MCF 10A (cell line): ENCODE data around the gene TMEM236. TPM values are rescaled to one million over a fixed set of nuclear protein-coding genes. Genes with fewer than 3 reads are reported as not detected.

Experiments used
- BruUV-seq: library from RNA; stranded (reverse); fragments of 400-500 nt; replicated peaks from 2 replicates; lab custom pipeline; 2021; lab: Mats Ljungman, UMichigan
- CTCF ChIA-PET: fragments of 300-600 bp; sonication (Branson Sonifier 250); formaldehyde crosslinking; extraction: SDS; loops from one replicate; lab custom pipeline; 2021; ENCODE audit warnings: antibody characterized with exemption, inconsistent platforms; lab: Yijun Ruan, JAX
- POLR2A ChIA-PET: fragments of 300-600, 350-650 bp; sonication (Branson Sonifier 250); formaldehyde crosslinking; extraction: SDS; loops from one replicate; lab custom pipeline; 2020; ENCODE audit warnings: antibody characterized with exemption, inconsistent platforms; lab: Yijun Ruan, JAX
- DNase-seq: peaks from one replicate; pipeline ENCODE4 v3.0.0-alpha.2; 2018; ENCODE audit not compliant: unreplicated experiment
- H3K27ac Mint-ChIP-seq: one replicate; pipeline ENCODE4 v1.8.0; 2022; ENCODE audit warnings: mild to moderate bottlenecking, low read depth, mixed read lengths; ENCODE audit not compliant: unreplicated experiment
- H3K27me3 Mint-ChIP-seq: one replicate; pipeline ENCODE4 v1.8.0; 2022; ENCODE audit warnings: mixed read lengths; ENCODE audit not compliant: insufficient read depth, unreplicated experiment
- H3K36me3 Mint-ChIP-seq: one replicate; pipeline ENCODE4 v1.8.0; 2022; ENCODE audit warnings: mild to moderate bottlenecking, moderate library complexity, mixed read lengths; ENCODE audit not compliant: insufficient read depth, unreplicated experiment
- H3K4me1 Mint-ChIP-seq: one replicate; pipeline ENCODE4 v1.8.0; 2022; ENCODE audit warnings: mixed read lengths; ENCODE audit not compliant: insufficient read depth, unreplicated experiment
- H3K4me3 Mint-ChIP-seq: one replicate; pipeline ENCODE4 v1.8.0; 2022; ENCODE audit warnings: mild to moderate bottlenecking, moderate library complexity, mixed read lengths; ENCODE audit not compliant: unreplicated experiment
- H3K9me3 Mint-ChIP-seq: one replicate; pipeline ENCODE4 v1.8.0; 2022; ENCODE audit warnings: mixed read lengths; ENCODE audit not compliant: unreplicated experiment
- intact Hi-C: fragments of 100-400 bp; cut with micrococcal nuclease; formaldehyde crosslinking; loops from 2 replicates; pipeline ENCODE4 v1.14.1; 2022
- total RNA-seq: library from RNA; stranded (reverse); gene quantifications from 2 replicates; pipeline ENCODE4 v1.2.3, GENCODE V29; 2022
- TF ChIP-seq, protein P1 (sequence below): fragments of 200-600 bp; IDR thresholded peaks from one replicate; pipeline ENCODE4 v1.8.0; 2022; ENCODE audit warnings: antibody characterized with exemption, mild to moderate bottlenecking; ENCODE audit not compliant: unreplicated experiment

The TMEM236 gene
- total RNA-seq, 1 experiment from 2014 or later, result 0.09 TPM

DNA sequence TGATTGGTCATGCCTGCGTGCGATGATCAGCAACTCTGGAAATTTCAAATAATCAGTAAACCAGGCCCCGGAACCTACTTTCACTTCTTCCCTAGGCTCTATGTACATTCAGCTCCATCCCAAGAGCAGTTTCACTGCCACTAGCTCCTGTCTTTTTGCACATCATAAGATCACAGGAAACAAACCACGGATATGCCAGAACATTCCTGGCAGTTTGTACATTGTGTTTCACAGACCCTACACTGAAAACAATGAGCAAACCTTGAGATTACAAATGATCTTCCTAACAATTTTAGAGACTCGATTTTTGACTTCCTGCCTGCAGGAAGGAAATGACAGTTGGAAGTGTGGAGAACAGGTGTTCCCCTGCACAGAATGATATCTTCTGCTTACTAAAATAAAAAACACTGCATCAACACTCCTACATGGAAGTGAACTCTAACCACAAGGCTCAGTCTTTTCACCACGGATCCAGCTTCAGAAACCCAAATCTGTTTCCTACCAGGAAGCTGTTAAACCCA, 7.6 kb upstream of the TMEM236 start:
- no TSS peak for BruUV-seq
- intact Hi-C loops, result no loop called here
- no peaks in the 10 kb centered on the region for H3K36me3 Mint-ChIP-seq
- H3K4me1 Mint-ChIP-seq, result peaks cover 7% of the 10 kb centered on the region
- no peak overlapping the region for H3K4me3 Mint-ChIP-seq
- ChIA-PET POLR2A (no interaction called here), CTCF (interaction anchor here (0.6 to 3.2 kb wide), 8 partner anchors 10 to 567 kb away, joined by 3 to 20 read pairs (median 4); no protein-coding TSS in a partner anchor)
- no peaks in the 10 kb centered on the region for H3K9me3 Mint-ChIP-seq
- no peak for DNase-seq
- no peak overlapping the region for H3K27ac Mint-ChIP-seq
- TF ChIP-seq, protein P1, sequence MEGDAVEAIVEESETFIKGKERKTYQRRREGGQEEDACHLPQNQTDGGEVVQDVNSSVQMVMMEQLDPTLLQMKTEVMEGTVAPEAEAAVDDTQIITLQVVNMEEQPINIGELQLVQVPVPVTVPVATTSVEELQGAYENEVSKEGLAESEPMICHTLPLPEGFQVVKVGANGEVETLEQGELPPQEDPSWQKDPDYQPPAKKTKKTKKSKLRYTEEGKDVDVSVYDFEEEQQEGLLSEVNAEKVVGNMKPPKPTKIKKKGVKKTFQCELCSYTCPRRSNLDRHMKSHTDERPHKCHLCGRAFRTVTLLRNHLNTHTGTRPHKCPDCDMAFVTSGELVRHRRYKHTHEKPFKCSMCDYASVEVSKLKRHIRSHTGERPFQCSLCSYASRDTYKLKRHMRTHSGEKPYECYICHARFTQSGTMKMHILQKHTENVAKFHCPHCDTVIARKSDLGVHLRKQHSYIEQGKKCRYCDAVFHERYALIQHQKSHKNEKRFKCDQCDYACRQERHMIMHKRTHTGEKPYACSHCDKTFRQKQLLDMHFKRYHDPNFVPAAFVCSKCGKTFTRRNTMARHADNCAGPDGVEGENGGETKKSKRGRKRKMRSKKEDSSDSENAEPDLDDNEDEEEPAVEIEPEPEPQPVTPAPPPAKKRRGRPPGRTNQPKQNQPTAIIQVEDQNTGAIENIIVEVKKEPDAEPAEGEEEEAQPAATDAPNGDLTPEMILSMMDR, result no peak
- no peaks in the 10 kb centered on the region for H3K27me3 Mint-ChIP-seq

DNA sequence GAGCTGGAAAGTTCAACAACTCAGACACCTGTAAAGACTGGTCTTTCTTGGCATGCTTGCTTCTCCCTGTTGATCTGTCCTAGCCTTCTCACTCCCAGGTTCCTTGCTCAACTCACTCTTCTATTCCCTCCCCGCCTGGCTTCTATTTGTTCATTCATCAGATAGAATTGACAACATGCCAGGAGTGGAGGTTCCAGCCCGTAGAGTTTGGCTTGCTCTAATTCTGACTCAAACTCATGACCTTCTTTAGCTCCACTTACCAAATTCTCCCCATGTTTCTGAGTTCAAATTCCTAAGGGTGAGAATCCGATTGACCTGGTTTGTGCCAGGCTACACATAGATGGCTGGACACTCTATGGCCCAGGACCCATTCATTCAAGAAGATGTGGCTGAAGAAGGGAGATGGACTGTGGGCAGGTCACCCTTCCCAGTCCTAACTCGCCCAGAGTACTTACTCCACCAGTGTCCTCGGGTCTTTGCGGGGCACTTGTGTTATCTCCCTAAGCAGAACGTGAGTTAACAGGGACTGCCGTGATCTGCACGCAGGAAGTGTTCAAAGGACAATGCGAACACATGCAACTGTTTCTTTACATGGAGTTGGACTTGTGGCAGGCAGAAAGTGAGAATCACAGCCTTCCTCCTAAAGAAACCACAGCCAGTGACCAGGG, 4.0 kb upstream of the TMEM236 start:
- no TSS peak for BruUV-seq
- peak; percentile 65 for DNase-seq
- H3K9me3 Mint-ChIP-seq, result no peaks in the 10 kb centered on the region
- intact Hi-C loops, result no loop called here
- CTCF ChIA-PET, result interaction anchor here (0.6 to 1.1 kb wide), 5 partner anchors 10 to 466 kb away, joined by 3 to 4 read pairs (median 3); no protein-coding TSS in a partner anchor
- H3K36me3 Mint-ChIP-seq, result no peaks in the 10 kb centered on the region
- TF ChIP-seq, protein P1, result no peak
- peaks cover 7% of the 10 kb centered on the region for H3K4me1 Mint-ChIP-seq
- no peak overlapping the region for H3K27ac Mint-ChIP-seq
- no peaks in the 10 kb centered on the region for H3K27me3 Mint-ChIP-seq
- POLR2A ChIA-PET, result no interaction called here
- H3K4me3 Mint-ChIP-seq, result no peak overlapping the region

DNA sequence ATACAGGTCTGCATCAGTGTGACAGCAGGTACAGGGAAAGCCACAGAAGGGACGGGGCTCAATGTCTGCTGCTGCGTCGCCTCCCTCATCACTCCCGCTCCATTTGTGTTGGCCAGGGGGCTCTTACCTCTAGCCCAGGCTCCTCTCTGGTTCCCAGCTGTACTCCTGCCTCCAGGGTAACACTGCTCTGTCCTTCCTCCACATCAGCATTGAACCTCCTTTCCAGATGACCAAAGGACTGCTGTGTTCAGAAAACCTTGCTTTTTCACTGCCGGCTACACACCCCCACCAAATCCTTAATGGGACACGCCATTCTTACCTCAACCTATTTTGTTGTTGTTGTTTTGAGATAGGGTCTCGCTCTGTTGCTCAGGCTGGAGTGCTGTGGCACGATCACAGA, 2.1 kb upstream of the TMEM236 start:
- Mint-ChIP-seq H3K36me3 (no peaks in the 10 kb centered on the region), H3K4me1 (peaks cover 7% of the 10 kb centered on the region), H3K27ac (no peak overlapping the region), H3K9me3 (no peaks in the 10 kb centered on the region), H3K27me3 (no peaks in the 10 kb centered on the region), H3K4me3 (no peak overlapping the region)
- DNase-seq, result no peak
- TF ChIP-seq, protein P1, result no peak
- BruUV-seq, result no TSS peak
- ChIA-PET CTCF (no interaction called here), POLR2A (no interaction called here)
- intact Hi-C loops, result no loop called here

DNA sequence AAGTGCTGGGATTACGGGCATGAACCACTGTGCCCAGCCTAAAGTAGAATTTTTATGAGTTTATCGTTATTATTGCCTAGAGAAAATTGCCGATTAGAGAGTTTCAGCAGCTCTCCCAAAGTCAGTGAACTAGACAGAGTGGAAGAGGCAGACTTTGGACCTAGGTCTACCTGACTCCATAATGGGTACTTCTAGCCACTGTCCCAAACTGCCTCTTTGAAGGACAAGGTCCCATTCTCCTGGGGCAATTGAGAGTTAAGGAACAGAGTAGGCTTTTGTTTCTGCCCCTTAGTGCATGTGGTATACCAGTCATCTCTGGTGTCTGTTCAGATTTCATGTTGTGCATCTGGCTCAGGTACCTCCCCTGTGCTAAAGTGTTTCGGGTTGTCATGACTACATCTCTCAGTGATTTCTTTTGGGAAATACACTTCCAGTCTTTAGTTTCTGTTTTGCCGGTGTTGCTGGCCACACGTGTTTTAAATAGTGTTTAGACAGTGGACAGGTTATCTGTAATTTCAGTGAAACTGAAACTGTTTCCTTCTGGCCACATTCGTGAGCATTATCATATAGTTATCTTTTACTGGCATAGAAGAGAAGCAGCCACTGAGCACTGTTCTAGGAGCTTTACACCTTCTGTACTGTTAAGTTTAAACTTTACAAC, 4.7 kb downstream of the TMEM236 start:
- intact Hi-C loops, result no loop called here

More for the DNA sequence above, 4.7 kb downstream of the TMEM236 start:
- Mint-ChIP-seq H3K4me3 (no peak overlapping the region), H3K9me3 (no peaks in the 10 kb centered on the region), H3K36me3 (no peaks in the 10 kb centered on the region), H3K27me3 (no peaks in the 10 kb centered on the region), H3K4me1 (no peaks in the 10 kb centered on the region), H3K27ac (no peak overlapping the region)
- CTCF ChIA-PET, result interaction anchor here (0.5 to 0.6 kb wide), 2 partner anchors 14 to 44 kb away, joined by 3 to 4 read pairs; no protein-coding TSS in a partner anchor
- no TSS peak for BruUV-seq
- POLR2A ChIA-PET, result no interaction called here
- DNase-seq, result no peak
- TF ChIP-seq, protein P1, result no peak
